HL-60/S4 (cell line): Measurements from ENCODE around the gene EHMT1.

Experiments used
- in situ Hi-C: fragments of 300-500 bp; cut with MboI; formaldehyde crosslinking; loops from 2 replicates; pipeline ENCODE4 v1.14.3; 2022; ENCODE audit warnings: low sequenced_read_pairs

The EHMT1 gene

DNA sequence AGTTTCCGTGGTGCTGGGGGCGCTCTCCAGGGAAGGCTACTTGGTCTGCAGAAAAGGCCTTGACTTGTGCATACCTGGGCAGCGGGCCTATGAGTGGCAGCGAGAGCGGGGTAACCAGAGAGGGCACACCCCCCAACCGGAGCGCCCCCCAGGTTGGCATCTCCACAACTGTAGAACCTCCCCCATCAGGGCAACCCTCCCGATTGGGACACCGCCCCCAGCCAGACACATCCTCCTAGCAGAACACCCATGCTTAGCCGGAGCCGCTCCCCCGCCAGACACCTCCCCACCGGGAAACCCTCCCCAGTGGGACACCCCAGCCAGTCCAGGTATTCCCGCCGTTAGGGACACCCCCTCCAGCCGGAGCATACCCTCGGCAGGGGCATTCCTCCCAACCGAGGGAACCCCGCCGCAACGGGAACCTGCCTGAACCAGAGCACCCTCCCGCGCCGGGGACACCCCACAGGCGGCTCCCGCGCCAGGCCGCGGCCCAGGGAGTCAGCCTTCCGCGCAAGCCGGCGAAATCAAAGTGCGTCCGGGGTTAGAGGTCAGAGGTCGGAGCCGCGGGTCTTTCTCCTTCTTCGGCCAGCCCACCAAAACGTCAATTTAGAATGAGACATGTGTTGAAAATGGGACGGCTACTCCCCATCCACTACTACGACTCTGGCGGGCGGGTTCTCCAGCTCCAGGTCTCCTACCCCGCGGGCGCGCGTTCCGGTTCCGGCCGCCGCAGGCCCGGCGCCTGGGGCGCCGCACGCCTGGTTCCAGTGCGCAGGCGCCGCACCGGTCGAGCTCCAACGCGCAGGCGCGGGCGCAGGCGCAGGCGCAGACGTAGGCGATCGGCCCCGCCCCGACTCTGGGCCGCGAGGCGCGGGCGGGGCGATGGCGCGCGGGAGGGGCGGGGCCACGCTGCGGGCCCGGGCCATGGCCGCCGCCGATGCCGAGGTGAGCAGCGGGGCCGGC is at the start of gene EHMT1:
EHMT1 (plus strand) TSS at position 901 of the 963 bp plus-strand sequence; CDS start at position 925, 24 bp downstream.
- in situ Hi-C loops, result no loop called here

DNA sequence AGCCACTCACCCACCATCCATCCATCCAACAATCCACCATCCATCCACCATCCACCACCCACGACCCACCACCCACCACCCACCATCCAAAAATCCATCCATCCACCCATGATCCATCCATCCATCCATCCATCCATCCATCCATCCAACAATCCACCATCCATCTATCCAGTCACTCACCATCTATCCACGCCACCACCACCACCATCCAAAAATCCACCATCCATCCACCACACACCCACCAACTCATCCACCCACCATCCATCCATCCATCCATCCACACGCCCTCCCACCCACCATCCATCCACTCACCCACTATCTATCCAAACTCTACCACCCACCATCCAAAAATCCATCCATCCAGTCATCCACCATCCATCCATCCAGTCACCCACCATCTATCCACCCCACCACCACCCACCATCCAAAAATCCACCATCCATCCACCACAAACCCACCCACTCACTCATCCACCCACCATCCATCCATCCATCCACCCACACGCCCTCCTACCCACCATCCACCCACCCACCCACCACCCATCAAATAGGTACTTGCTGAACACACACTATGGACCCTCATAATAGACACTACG is 49.1 kb upstream of the EHMT1 start:
- in situ Hi-C loops, result no loop called here

DNA sequence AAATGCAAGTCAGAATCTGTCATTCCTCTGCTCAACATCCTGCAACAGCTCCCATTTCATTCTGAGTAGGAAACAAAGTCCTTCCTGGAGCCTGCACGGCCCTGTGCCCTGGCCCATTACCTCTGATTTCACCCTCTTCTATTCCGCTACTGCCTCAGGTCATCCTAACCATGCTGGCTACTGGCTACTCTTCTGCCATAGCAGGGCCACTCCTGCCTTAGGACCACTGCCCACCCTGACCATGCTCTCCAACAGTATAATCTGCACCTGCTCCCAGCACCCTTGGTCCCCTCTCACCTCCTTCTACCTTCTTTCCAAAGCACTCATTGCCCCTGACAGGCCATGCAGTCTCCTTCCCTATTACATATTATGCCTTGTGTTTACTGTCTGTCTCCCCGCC is 48.2 kb upstream of the EHMT1 start:
- in situ Hi-C loops, result no loop called here

DNA sequence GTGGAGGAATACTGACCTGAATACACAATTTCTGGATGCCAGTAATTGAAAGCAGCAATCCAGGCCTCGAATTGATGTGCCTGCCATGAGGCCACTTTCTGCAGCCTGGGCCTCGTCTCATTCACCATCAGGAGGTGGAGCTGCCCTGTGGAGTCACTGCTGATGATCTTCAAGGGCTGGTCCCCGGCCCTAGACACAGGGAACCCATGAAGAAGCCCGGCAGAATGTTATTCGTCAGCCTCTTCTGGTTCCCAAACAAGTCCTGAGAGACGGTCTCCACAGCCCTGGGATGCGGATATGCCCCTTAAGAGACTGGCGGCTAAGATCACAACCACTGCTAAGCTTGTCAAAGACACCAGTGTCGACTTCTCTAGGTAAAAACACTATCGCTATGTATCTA is 44.6 kb upstream of the EHMT1 start:
- in situ Hi-C loops, result no loop called here

DNA sequence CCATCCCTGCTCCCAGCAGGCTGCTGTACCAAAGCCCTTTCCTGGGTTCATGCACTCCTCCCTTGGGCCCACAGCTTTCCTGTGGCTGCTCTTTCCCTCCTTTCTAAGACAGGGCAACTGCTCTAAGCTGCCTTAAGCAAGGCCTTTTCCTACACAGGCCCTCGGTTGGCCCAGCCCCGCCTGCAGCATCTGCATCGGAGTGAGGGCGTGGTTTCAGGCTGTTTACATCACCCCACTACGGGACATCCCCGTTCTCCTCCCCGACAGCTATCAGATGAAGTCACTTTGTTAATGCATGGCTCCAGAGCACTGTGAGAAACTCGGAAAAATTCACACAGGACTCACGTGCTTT is 43.5 kb upstream of the EHMT1 start:
- in situ Hi-C loops, result no loop called here

DNA sequence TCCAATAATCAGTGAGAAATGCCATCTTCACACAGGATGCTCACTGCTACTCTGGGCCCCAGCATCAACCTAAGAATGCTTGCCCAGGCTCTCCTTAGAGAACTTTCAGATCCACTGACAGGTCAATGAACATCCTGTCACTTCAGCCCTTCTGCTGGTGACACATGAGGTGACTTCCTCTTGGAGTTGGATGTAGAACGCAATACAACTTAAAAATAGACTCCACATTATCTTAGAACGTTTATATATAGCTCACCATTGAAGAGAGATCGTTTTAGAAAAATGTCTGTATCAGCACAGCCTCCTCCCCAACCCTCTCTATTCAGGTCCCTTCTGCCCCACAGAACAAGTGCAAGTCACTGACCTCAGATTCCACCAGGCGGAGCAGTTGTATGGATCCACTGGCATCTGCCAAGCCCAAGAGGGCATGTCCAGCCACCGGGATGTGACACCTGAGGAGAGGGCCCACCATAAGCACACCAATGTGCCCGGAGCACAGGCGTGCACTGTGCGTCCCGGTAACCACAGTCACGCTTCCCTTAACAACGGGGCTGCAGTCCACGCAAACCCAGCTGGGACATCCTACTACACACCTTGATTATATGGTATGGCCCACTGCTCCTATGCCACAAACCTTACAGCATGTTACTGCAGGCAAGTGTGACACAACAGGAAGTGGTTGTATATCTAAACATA is 42.9 kb upstream of the EHMT1 start:
- in situ Hi-C loops, result no loop called here

DNA sequence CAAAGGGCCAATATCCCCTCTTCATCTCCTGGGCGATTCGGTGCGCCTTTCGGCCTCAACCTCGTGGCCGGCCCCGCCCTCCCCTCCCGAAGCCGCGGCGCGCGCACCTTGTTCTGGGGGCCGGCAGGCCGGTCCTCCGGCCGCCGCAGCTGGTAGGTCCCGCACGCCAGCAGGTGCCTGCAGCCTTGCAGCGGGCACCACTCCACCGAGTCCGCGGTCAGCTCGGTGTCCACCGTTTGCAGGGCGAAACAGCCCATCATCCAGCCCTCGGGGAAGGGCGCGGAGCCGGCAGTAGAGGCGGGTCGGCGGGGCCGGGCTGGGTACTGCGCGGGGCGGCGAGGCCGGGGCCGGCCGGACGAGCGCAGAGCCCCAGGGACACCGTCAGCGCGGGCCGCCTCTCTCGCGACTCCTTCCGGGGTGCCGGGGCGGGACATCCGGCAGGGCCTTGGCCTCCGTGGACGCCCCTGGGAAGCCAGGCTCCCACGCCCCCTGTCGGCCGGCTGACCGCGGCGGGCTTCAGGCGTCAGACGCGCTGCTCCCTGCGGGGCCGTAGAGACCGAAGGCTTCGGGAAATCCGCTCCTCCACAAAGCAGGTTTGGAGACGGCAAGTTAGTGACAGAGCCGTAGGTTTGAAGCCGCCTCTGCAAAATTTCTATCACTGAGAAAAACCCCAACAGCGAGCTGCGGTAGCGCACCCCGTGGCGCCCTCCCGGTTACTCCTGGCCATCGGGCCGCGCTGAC is 40.1 kb upstream of the EHMT1 start, which contains the start of gene DPH7:
DPH7 (minus strand) TSS at position 408 of the 741 bp plus-strand sequence; CDS start at position 260, 148 bp downstream.
- in situ Hi-C loops, result no loop called here

DNA sequence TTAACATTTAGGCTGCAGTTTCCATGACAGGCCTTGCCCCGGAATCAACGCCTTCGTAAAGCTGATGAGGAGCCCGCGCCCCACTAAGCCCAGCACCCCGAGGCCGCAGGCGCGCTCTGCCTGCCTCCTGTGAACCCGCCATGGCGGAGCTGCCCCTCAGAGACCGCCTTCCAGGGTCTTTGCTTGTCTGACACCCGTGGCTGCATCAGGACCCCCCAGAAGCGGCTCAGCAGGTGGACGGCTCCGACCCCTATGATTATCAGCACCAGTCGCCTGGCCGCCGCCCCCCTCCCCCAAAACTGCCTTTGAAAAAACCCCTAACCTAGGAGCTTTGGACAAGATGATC is 39.6 kb upstream of the EHMT1 start:
- in situ Hi-C loops, result no loop called here

DNA sequence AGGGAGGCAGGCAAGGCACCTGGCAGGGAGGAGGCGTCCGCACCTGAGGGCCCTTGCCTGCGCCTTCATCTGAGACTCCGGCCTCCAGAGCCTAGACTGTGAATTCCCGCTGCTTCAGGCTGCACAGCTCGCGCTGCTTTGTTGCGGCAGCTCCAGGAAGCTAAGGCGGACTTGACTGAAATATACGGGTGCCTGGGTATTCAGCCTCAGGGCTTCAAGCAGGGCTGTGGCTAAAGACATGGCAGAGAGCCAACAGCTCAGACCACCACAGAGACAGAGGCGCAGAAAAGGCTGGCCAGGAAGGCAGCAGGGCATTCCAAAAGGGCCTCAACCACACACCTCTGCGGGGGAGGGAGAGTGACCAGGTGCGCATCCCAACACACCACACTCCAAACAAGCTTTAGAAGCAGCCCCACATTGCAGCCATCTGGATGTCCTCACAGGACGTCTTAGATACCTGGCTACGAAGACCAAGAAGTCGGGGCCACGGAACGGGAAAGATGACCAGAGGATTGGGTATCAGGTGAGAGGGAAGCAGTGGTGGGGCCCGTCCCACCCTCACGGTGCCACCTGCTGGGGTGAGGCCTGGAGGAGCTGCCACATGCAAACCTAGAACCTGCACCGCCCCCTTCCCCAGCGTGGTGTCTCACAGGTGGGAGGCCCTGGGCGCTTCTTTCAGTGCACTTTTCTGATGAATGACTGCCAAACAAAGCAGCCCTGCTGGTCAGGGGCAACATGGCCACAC is 38.4 kb upstream of the EHMT1 start:
- in situ Hi-C loops, result no loop called here

DNA sequence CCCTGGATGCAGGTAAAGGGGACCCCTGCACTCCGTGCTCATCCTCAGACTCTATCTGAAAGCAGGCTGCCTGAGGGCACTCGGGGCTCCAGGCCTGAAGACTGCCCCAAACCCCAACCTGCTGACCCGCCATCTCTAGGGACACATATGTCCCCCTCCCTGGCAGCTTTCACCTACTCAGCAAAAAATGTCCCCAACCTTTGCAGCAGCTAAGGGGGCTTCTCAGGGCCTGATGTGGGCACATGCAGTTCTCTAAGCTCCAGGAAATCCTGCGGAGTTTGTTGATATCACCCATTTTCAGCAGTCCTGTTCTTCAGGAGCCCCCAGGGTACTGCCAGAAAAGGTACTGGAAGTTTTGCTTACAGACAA is 37.9 kb upstream of the EHMT1 start:
- in situ Hi-C loops, result no loop called here

DNA sequence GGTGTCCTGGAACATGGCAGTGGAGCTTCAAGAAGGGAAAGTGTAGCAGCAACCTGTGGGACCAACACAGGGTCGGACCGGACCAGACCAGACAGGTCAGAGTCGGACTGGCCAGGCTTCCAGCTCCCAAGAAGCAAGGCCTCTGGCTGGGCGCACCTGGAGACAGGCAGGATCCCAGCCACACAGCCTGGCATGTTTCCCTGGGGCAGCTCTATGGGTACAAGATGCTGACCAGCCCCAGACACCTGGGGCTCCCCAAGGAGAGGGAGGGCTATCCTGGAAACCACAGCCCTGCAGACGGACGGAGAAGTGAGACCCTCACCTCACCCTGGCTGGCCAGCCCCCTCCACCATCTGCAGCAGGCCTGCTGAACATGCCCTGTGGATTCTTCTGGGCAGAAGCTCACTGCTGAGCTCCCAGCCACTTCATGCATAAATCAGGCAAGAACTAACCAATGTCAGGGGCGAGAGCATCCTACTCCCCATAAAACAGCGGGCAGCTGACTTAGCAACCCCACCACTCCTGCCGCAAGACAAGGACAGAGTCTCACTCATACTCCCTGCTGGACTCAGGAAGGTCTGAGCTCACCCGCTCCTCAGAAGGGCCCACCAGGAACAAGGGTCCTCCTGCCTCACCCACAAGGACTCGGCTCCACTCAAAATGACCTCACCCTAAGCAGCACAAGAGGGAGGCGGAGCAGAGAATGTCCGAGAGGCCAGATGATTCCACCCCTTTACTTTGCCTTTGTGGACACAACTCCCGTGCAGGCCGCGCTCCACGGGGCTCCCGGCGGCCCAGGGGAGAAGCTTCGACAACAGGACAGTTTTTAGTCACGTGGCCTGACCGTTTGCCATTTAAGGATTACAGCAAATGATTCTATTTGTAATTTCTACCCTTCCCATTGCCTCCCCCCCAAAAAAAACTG is 37.2 kb upstream of the EHMT1 start:
- in situ Hi-C loops, result no loop called here

DNA sequence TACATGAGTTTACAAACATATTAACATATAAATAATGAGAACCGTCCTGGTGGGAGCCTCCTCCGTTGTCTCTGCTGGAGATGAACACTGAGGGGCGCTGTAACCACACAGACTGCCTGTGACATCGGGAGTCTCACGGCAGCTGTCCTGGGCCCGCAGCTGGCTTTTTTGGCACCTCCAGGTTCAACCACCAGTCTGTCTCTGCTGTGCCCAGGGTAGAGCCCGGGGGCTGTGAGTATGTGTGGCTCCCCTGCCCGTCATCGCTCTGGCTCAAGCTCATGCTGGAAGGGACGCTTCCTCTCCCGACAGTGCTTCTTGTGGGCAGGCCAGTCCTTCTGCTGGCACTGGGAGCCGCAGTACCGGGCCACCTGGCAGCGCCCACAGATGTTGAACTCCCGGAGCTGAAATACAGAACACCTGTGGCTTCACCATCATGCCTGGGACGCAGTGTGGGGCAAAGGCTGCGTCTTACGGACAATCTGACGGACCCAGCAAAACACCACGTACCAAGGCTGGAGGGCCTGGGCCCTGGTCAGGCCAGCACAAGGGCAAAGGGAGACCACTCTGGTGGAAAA is 36.4 kb upstream of the EHMT1 start:
- in situ Hi-C loops, result no loop called here

DNA sequence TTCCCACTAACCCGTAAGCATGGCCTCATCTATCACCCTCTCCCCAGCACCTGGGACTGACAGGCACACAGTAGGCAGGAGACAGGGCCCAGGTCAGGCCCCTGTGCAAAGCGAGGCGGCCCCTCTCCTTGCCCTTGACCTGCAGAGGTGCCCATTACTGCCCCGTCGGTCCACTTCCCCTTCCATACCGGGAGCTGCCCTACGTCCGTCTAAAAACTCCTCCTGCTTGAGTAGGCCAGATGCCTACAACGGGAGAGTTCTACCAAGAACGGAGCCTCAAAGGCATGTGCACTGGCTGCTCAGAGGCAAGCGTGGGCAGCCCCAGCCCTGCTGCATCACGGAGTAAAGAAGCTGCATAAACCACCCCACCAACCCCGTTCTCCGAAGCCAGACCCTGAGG is 35.5 kb upstream of the EHMT1 start:
- in situ Hi-C loops, result no loop called here

DNA sequence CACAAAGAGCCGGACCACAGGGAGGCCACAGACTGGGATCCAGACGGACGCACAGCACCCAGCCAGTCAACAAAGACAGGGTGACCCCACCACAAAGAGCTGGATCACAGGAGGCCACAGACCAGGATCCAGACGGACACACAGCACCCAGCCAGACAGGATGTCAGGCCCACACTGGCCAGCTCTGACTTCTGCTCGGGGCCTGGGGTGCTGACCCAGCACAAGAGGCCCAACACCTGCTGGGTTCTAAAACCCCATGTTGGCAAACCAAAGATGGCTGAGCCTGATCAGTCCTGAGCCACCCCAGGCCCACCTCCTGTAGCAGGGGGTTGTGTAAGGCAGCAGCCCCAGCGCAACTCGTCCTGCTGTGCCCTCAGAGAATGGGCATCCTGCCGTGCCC is 34.8 kb upstream of the EHMT1 start:
- in situ Hi-C loops, result no loop called here

DNA sequence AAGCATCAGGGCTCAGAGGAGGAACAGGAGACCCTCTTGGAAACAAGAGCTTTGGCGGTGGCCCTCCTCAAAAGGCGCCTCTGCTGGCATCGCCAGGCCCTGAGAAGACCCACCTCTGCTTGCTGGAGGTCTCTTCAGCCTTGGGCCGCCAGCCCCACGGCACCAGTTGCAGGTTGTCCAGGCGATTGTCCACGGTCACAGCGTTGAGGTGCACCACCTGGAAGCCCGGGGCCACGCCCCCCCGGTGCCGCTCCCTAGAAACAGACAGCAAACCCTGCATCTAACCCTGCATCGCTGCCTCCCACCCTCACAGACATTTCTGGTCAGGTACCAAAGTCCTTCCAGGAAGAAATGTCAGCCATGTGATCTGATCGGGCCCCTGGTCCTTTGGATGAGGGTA is 32.0 kb upstream of the EHMT1 start:
- in situ Hi-C loops, result no loop called here

DNA sequence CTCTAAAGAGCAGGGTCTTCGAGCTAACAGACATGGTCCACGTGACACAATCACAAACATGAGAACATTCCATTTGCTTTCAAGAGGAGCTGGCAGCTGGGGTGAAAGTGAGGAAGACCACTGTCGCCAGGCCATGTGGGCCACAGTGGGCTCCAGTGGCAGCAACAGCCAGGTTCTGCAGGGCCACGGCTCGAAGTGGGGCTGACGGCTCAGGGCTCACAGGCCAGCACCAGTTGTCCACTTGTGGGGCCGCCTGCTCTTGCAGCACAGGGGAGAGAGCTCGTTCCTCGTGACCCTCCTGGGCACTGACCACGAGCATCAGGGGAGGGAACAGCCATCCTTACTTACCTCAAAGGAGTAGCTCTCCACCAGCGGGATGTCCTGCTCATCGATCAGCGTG is 30.5 kb upstream of the EHMT1 start:
- in situ Hi-C loops, result no loop called here

DNA sequence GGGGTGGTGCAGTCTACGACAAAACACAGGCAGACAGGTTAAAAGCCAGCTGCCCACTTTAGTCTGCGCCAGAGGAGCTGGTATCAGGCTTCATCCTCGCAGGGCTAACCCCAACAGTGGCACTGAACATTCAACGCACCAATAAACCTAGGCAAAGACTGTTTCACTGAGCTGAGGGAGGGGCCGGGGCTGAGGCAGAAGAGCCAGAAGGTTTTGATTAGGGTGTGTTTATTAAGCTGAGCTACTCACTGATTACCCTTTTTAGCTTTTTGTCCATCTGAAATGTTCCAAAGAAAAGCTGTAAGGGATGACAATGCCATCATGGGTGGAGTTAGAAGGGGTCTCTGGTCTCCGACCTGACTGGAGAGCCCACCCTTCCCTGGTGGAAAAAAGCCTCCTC is 29.9 kb upstream of the EHMT1 start:
- in situ Hi-C loops, result no loop called here

DNA sequence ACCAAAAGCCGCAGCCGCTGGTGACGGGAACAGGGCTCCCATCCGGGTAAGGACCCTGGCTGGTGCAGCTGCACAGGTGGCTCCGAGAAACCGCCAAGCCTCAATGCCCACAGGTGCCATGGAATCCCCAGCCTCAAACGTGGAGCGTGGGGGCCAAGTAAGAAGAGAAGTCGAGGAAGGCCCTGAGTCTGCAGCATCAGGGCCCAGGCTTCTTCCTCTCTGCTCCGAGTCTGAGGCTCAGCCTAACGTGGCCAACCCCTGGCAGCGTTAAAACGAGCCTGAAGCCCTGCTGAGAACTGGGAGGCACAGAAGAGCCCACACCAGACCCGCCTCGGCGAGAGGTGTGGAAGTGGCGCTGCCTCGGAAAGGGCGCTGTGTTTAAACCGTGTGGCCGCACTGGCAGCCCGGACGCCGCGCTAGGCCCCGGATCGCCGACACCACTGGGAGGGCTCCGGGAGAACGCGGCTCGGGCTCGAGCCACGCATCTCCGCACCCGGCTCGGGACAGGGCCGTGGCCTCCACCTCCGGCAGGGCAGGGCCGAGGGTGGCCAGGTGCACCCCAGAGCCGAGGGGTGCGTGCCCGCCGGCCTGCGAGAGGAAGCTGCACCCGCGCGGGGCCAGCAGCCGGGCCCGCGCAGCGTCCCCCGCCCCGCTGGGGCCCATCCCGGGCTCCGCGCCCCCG is 29.2 kb upstream of the EHMT1 start:
- in situ Hi-C loops, result no loop called here

DNA sequence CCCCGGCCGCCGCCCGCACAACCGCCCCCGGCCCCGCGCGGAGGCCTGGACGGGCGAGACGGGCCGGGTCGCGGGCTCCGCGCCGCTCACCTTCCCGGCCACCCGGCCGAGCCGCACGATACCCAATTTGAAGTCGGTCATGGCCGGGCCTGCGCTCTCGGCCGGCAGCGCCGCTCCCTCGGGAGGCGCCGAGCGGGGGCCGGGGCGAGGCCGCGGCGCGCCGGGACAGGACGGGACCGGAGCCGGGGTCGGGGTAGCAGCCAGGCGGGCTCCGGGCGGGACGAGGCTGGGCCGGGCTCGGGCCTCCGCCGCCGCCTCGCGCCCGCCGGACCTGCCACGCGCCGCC is 28.7 kb upstream of the EHMT1 start:
- in situ Hi-C loops, result no loop called here
